ENCODE results near the gene ANXA1.
"Not testable (repeated sequence)": the region's sequence is repeated elsewhere in the genome, so short reads cannot be mapped to it uniquely, and the experiment has no call there.

Gene ANXA1

GRCh38 chr9:73151653-73152542 is at the start of gene ANXA1:
Gene ANXA1, plus strand, starts transcription at chr9:73151865. Its CDS starts 6,671 bp downstream, at chr9:73158536.
- no peak for DNase-seq
- Mint-ChIP-seq H3K36me3 (peaks cover 9% of the 10 kb centered on the region), H3K4me3 (peak within 1 kb of the TSS; percentile 78), H3K27me3 (no peaks in the 10 kb centered on the region), H3K4me1 (peaks cover 82% of the 10 kb centered on the region), H3K27ac (peak within 1 kb of the TSS; percentile 86), H3K9me3 (no peaks in the 10 kb centered on the region)
- CTCF ChIA-PET = interaction anchor here (1.1 to 2.9 kb wide), 4 partner anchors 15 to 44 kb away, joined by 4 to 13 read pairs (median 6); no protein-coding TSS in a partner anchor

- Mint-ChIP-seq H3K27me3 (no peaks in the 10 kb centered on the region), H3K4me3 (no peak overlapping the region)
- CTCF ChIA-PET = no interaction called here
These were observed 47.3 kb upstream of the ANXA1 start for GRCh38 chr9:73104342-73104741.

GRCh38 chr9:73104921-73105320 is 46.7 kb upstream of the ANXA1 start:
- H3K9me3 Mint-ChIP-seq = no peaks in the 10 kb centered on the region
- DNase-seq = no peak
- CTCF ChIA-PET = no interaction called here
- H3K4me1 Mint-ChIP-seq = no peaks in the 10 kb centered on the region
- no peaks in the 10 kb centered on the region for H3K36me3 Mint-ChIP-seq
- H3K27me3 Mint-ChIP-seq = no peaks in the 10 kb centered on the region
- H3K4me3 Mint-ChIP-seq = no peak overlapping the region
- H3K27ac Mint-ChIP-seq = no peak overlapping the region

More at GRCh38 chr9:73104342-73104741, 47.3 kb upstream of the ANXA1 start:
- no peak for DNase-seq
- H3K36me3 Mint-ChIP-seq = no peaks in the 10 kb centered on the region
- no peaks in the 10 kb centered on the region for H3K9me3 Mint-ChIP-seq
- H3K27ac Mint-ChIP-seq = no peak overlapping the region
- no peaks in the 10 kb centered on the region for H3K4me1 Mint-ChIP-seq

- H3K27ac Mint-ChIP-seq, H3K36me3 Mint-ChIP-seq, H3K9me3 Mint-ChIP-seq, H3K4me3 Mint-ChIP-seq, H3K27me3 Mint-ChIP-seq, H3K4me1 Mint-ChIP-seq: not testable (repeated sequence)
- CTCF ChIA-PET = interaction anchor here (0.6 to 2.7 kb wide), 28 partner anchors 9 to 1635 kb away, joined by 3 to 51 read pairs (median 6); partner anchors contain the start of gene ANXA1
- peak; percentile 75 for DNase-seq
These were observed 44.1 kb upstream of the ANXA1 start for GRCh38 chr9:73107489-73108069.

GRCh38 chr9:73114058-73114457 is 37.6 kb upstream of the ANXA1 start:
- no peaks in the 10 kb centered on the region for H3K27me3 Mint-ChIP-seq
- CTCF ChIA-PET = interaction anchor here (1.3 to 2.2 kb wide), 2 partner anchors 38 to 69 kb away, joined by 4 to 7 read pairs; partner anchors contain the start of gene ANXA1
- DNase-seq = no peak
- H3K9me3 Mint-ChIP-seq = no peaks in the 10 kb centered on the region
- no peak overlapping the region for H3K27ac Mint-ChIP-seq
- no peak overlapping the region for H3K4me3 Mint-ChIP-seq
- no peaks in the 10 kb centered on the region for H3K36me3 Mint-ChIP-seq
- H3K4me1 Mint-ChIP-seq = peaks cover 25% of the 10 kb centered on the region

GRCh38 chr9:73114958-73115357 is 36.7 kb upstream of the ANXA1 start:
- no peaks in the 10 kb centered on the region for H3K27me3 Mint-ChIP-seq
- no peaks in the 10 kb centered on the region for H3K36me3 Mint-ChIP-seq
- CTCF ChIA-PET = interaction anchor here (0.8 to 2.2 kb wide), 3 partner anchors 37 to 67 kb away, joined by 3 to 7 read pairs (median 4); partner anchors contain the start of gene ANXA1
- H3K9me3 Mint-ChIP-seq = no peaks in the 10 kb centered on the region
- H3K27ac Mint-ChIP-seq = no peak overlapping the region
- no peak for DNase-seq
- peaks cover 25% of the 10 kb centered on the region for H3K4me1 Mint-ChIP-seq
- H3K4me3 Mint-ChIP-seq = no peak overlapping the region

GRCh38 chr9:73116031-73116430 is 35.6 kb upstream of the ANXA1 start:
- Mint-ChIP-seq H3K4me1 (peaks cover 25% of the 10 kb centered on the region), H3K4me3 (no peak overlapping the region), H3K27ac (no peak overlapping the region), H3K36me3 (no peaks in the 10 kb centered on the region), H3K9me3 (no peaks in the 10 kb centered on the region), H3K27me3 (no peaks in the 10 kb centered on the region)
- CTCF ChIA-PET = interaction anchor here (0.6 to 0.9 kb wide), 3 partner anchors 8 to 61 kb away, joined by 3 read pairs; no protein-coding TSS in a partner anchor
- DNase-seq = no peak

- CTCF ChIA-PET = interaction anchor here (0.9 kb wide), 2 partner anchors 9 to 38 kb away, joined by 3 to 5 read pairs; no protein-coding TSS in a partner anchor
- no peak for DNase-seq
- no peak overlapping the region for H3K27ac Mint-ChIP-seq
- no peak overlapping the region for H3K4me3 Mint-ChIP-seq
- H3K27me3 Mint-ChIP-seq = no peaks in the 10 kb centered on the region
- H3K9me3 Mint-ChIP-seq = no peaks in the 10 kb centered on the region
- H3K36me3 Mint-ChIP-seq = no peaks in the 10 kb centered on the region
- peaks cover 25% of the 10 kb centered on the region for H3K4me1 Mint-ChIP-seq
These were observed 34.8 kb upstream of the ANXA1 start for GRCh38 chr9:73116880-73117279.

GRCh38 chr9:73118286-73118685 is 33.4 kb upstream of the ANXA1 start:
- DNase-seq = no peak
- no peak overlapping the region for H3K27ac Mint-ChIP-seq
- H3K9me3 Mint-ChIP-seq = no peaks in the 10 kb centered on the region
- CTCF ChIA-PET = interaction anchor here (1.0 kb wide), 1 partner anchor 9 kb away, joined by 4 read pairs; no protein-coding TSS in a partner anchor
- H3K4me3 Mint-ChIP-seq = no peak overlapping the region
- no peaks in the 10 kb centered on the region for H3K27me3 Mint-ChIP-seq
- H3K4me1 Mint-ChIP-seq = peaks cover 25% of the 10 kb centered on the region
- no peaks in the 10 kb centered on the region for H3K36me3 Mint-ChIP-seq

GRCh38 chr9:73118898-73119554 is 32.6 kb upstream of the ANXA1 start:
- DNase-seq = no peak
- H3K4me3 Mint-ChIP-seq = no peak overlapping the region
- H3K4me1 Mint-ChIP-seq = peaks cover 20% of the 10 kb centered on the region
- CTCF ChIA-PET = interaction anchor here (1.0 kb wide), 1 partner anchor 10 kb away, joined by 4 read pairs; no protein-coding TSS in a partner anchor
- H3K9me3 Mint-ChIP-seq = no peaks in the 10 kb centered on the region
- no peaks in the 10 kb centered on the region for H3K27me3 Mint-ChIP-seq
- H3K27ac Mint-ChIP-seq = no peak overlapping the region
- no peaks in the 10 kb centered on the region for H3K36me3 Mint-ChIP-seq

- Mint-ChIP-seq H3K27me3 (no peaks in the 10 kb centered on the region), H3K36me3 (no peaks in the 10 kb centered on the region), H3K4me1 (peaks cover 7% of the 10 kb centered on the region), H3K27ac (no peak overlapping the region), H3K4me3 (no peak overlapping the region), H3K9me3 (no peaks in the 10 kb centered on the region)
- CTCF ChIA-PET = interaction anchor here (1.0 to 1.8 kb wide), 2 partner anchors 9 kb away, joined by 4 to 5 read pairs; no protein-coding TSS in a partner anchor
- DNase-seq = no peak
These were observed 30.2 kb upstream of the ANXA1 start for GRCh38 chr9:73121375-73121935.

- no peaks in the 10 kb centered on the region for H3K36me3 Mint-ChIP-seq
These were observed 26.0 kb upstream of the ANXA1 start for GRCh38 chr9:73125651-73126050.

GRCh38 chr9:73129941-73130685 is 21.6 kb upstream of the ANXA1 start:
- H3K27ac Mint-ChIP-seq = no peak overlapping the region
- CTCF ChIA-PET = interaction anchor here (1.7 kb wide), 2 partner anchors 9 to 22 kb away, joined by 5 to 7 read pairs; no protein-coding TSS in a partner anchor
- peaks cover 23% of the 10 kb centered on the region for H3K4me1 Mint-ChIP-seq
- H3K4me3 Mint-ChIP-seq = no peak overlapping the region
- H3K9me3 Mint-ChIP-seq = no peaks in the 10 kb centered on the region
- DNase-seq = no peak
- no peaks in the 10 kb centered on the region for H3K27me3 Mint-ChIP-seq
- H3K36me3 Mint-ChIP-seq = no peaks in the 10 kb centered on the region

More at GRCh38 chr9:73125651-73126050, 26.0 kb upstream of the ANXA1 start:
- DNase-seq = no peak
- Mint-ChIP-seq H3K27me3 (no peaks in the 10 kb centered on the region), H3K9me3 (no peaks in the 10 kb centered on the region), H3K4me1 (peaks cover 1% of the 10 kb centered on the region), H3K27ac (no peak overlapping the region), H3K4me3 (no peak overlapping the region)
- CTCF ChIA-PET = no interaction called here

Data from activated naive CD4-positive, alpha-beta T cell treated with anti-CD3 and anti-CD28 coated beads, Interleukin-2, amount 10 ng/mL, durations not matched to agents 7 days and 5 days (primary cell).